IMR-90 (cell line): Measurements from ENCODE around the gene CBFA2T3. TPM values are rescaled to one million over a fixed set of nuclear protein-coding genes. Genes with fewer than 3 reads are reported as not detected.

Source experiments
- ATAC-seq: fragments of 200-7000 bp; cut with Tn5 transposase; 2 replicates; pipeline ENCODE4 v1.9.1; 2020; ENCODE audit warnings: low read depth, mild to moderate bottlenecking, moderate library complexity
- BruUV-seq: library from RNA; stranded (reverse); fragments of 400-500 nt; replicated peaks from 2 replicates; lab custom pipeline; 2021; lab: Mats Ljungman, UMichigan
- CTCF ChIA-PET: fragments of 300-600 bp; formaldehyde crosslinking; extraction: SDS; loops from one replicate; lab custom pipeline; 2021; ENCODE audit warnings: antibody characterized with exemption; lab: Yijun Ruan, JAX
- POLR2A ChIA-PET: fragments of 300-600 bp; sonication (Branson Sonifier 250); formaldehyde crosslinking; loops from one replicate; lab custom pipeline; 2022; ENCODE audit warnings: antibody characterized with exemption; ENCODE audit not compliant: unreplicated experiment; lab: Charles Lee
- DNase-seq: peaks from one replicate; pipeline ENCODE4 v3.0.0; 2013
- H2AFZ ChIP-seq: replicated peaks from 2 replicates; pipeline ENCODE3; 2013; ENCODE audit warnings: low read length, mild to moderate bottlenecking; ENCODE audit not compliant: poor library complexity
- H2AK5ac ChIP-seq: 2 replicates; pipeline ENCODE4 v1.6.1; 2013; ENCODE audit warnings: low read depth, low read length, inconsistent platforms
- H2AK9ac ChIP-seq: replicated peaks from 2 replicates; pipeline ENCODE3; 2013; ENCODE audit warnings: mild to moderate bottlenecking, low read depth, low read length, moderate library complexity; ENCODE audit not compliant: poor library complexity
- H2BK120ac ChIP-seq: 2 replicates; pipeline ENCODE4 v1.6.1; 2013; ENCODE audit warnings: low read depth, low read length, inconsistent platforms
- H2BK15ac ChIP-seq: 3 replicates; pipeline ENCODE4 v1.6.1; 2013; ENCODE audit warnings: low read depth, low read length, inconsistent platforms
- H2BK20ac ChIP-seq: 2 replicates; pipeline ENCODE4 v1.6.1; 2013; ENCODE audit warnings: low read depth, mild to moderate bottlenecking, inconsistent platforms, low read length, moderate library complexity
- H2BK5ac ChIP-seq: 2 replicates; pipeline ENCODE4 v1.6.1; 2013; ENCODE audit warnings: mild to moderate bottlenecking, low read depth, low read length, inconsistent platforms; ENCODE audit not compliant: poor library complexity, severe bottlenecking
- H3K14ac ChIP-seq: replicated peaks from 2 replicates; pipeline ENCODE4 v1.6.1; 2013; ENCODE audit warnings: low read depth, low read length, inconsistent platforms
- H3K18ac ChIP-seq: 2 replicates; pipeline ENCODE4 v1.6.1; 2013; ENCODE audit warnings: low read depth, low read length, control low read depth
- H3K23ac ChIP-seq: 2 replicates; pipeline ENCODE4 v1.6.1; 2013; ENCODE audit warnings: low read depth, low read length, inconsistent platforms
- H3K27ac ChIP-seq: 2 replicates; pipeline ENCODE4 v1.5.1; 2013; ENCODE audit warnings: mild to moderate bottlenecking, control low read depth, low read length; ENCODE audit not compliant: insufficient read depth
- H3K27me3 ChIP-seq: 2 replicates; pipeline ENCODE4 v1.6.1; 2013; ENCODE audit warnings: low read length; ENCODE audit not compliant: control insufficient read depth, insufficient read depth
- H3K36me3 ChIP-seq: 2 replicates; pipeline ENCODE4 v1.6.1; 2013; ENCODE audit warnings: low read length, mixed read lengths; ENCODE audit not compliant: control insufficient read depth, insufficient read depth
- H3K4ac ChIP-seq: 2 replicates; pipeline ENCODE4 v1.6.1; 2013; ENCODE audit warnings: low read depth, low read length, inconsistent platforms
- H3K4me1 ChIP-seq: 2 replicates; pipeline ENCODE4 v1.6.1; 2013; ENCODE audit warnings: low read length, mixed read lengths; ENCODE audit not compliant: control insufficient read depth, insufficient read depth
- H3K4me2 ChIP-seq: 2 replicates; pipeline ENCODE4 v1.6.1; 2013; ENCODE audit warnings: low read depth, mild to moderate bottlenecking, control low read depth, low read length, moderate library complexity
- H3K4me3 ChIP-seq: 2 replicates; pipeline ENCODE4 v1.5.1; 2013; ENCODE audit warnings: low read depth, mild to moderate bottlenecking, control low read depth, low read length, moderate library complexity; ENCODE audit not compliant: insufficient read depth
- H3K56ac ChIP-seq: 2 replicates; pipeline ENCODE4 v1.6.1; 2013; ENCODE audit warnings: low read length, inconsistent platforms; ENCODE audit not compliant: insufficient read depth; ENCODE audit errors: extremely low read depth
- H3K79me1 ChIP-seq, 2 experiments: 2 replicates each; pipeline ENCODE4 v1.6.1; 2013; ENCODE audit warnings: low read length in 2 of 2, inconsistent platforms in 1 of 2, low read depth in 1 of 2
- H3K9ac ChIP-seq: 2 replicates; pipeline ENCODE4 v1.6.1; 2013; ENCODE audit warnings: low read depth, low read length, control low read depth
- H3K9me1 ChIP-seq: 2 replicates; pipeline ENCODE4 v1.6.1; 2013; ENCODE audit warnings: low read length, inconsistent platforms; ENCODE audit not compliant: insufficient read depth
- H3K9me3 ChIP-seq: 2 replicates; pipeline ENCODE4 v1.6.1; 2013; ENCODE audit warnings: low read length; ENCODE audit not compliant: control insufficient read depth, insufficient read depth
- H4K20me1 ChIP-seq: 2 replicates; pipeline ENCODE4 v1.6.1; 2013; ENCODE audit warnings: low read length, inconsistent platforms; ENCODE audit not compliant: insufficient read depth
- H4K5ac ChIP-seq: 2 replicates; pipeline ENCODE4 v1.6.1; 2013; ENCODE audit warnings: mild to moderate bottlenecking, low read depth, low read length, control low read depth
- H4K8ac ChIP-seq, 2 experiments: 2 replicates each; pipeline ENCODE4 v1.6.1; 2013; ENCODE audit warnings: low read depth in 2 of 2, low read length in 2 of 2, control low read depth in 1 of 2, inconsistent platforms in 1 of 2
- H4K91ac ChIP-seq: 2 replicates; pipeline ENCODE4 v1.6.1; 2013; ENCODE audit warnings: low read depth, low read length, inconsistent platforms; ENCODE audit not compliant: insufficient read depth
- BHLHE40 ChIP-seq: fragments of 150-350 bp; IDR thresholded peaks from 2 replicates; pipeline ENCODE4 v1.6.1; 2016; ENCODE audit warnings: mild to moderate bottlenecking, low read depth, low read length
- CHD1 ChIP-seq: IDR thresholded peaks from 2 replicates; pipeline ENCODE4 v1.6.1; 2012; ENCODE audit warnings: low read depth, low read length, improper control_type of control experiment
- CTCF ChIP-seq: conservative IDR thresholded peaks from 2 replicates; pipeline ENCODE4 v1.5.1; 2012; ENCODE audit warnings: mild to moderate bottlenecking, low read depth, low read length, improper control_type of control experiment
- ELK1 ChIP-seq: fragments of 150-350 bp; IDR thresholded peaks from 2 replicates; pipeline ENCODE4 v1.6.1; 2016; ENCODE audit warnings: low read depth, mild to moderate bottlenecking, low read length, moderate library complexity, borderline replicate concordance
- FOS ChIP-seq: fragments of 150-350 bp; IDR thresholded peaks from 2 replicates; pipeline ENCODE4 v1.6.1; 2016; ENCODE audit warnings: low read depth, low read length
- MAFK ChIP-seq: IDR thresholded peaks from 2 replicates; pipeline ENCODE4 v1.6.1; 2012; ENCODE audit warnings: low read depth, low read length, improper control_type of control experiment
- MXI1 ChIP-seq: IDR thresholded peaks from 2 replicates; pipeline ENCODE4 v1.6.1; 2012; ENCODE audit warnings: low read depth, mild to moderate bottlenecking, low read length, moderate library complexity, borderline replicate concordance
- NFE2L2 ChIP-seq: fragments of 150-350 bp; IDR thresholded peaks from 2 replicates; pipeline ENCODE4 v1.6.1; 2016; ENCODE audit warnings: low read depth, mild to moderate bottlenecking, low read length
- RAD21 ChIP-seq: IDR thresholded peaks from 2 replicates; pipeline ENCODE4 v1.6.1; 2012; ENCODE audit warnings: low read length, improper control_type of control experiment
- RCOR1 ChIP-seq: IDR thresholded peaks from 2 replicates; pipeline ENCODE4 v1.6.1; 2012; ENCODE audit warnings: mild to moderate bottlenecking, low read length, improper control_type of control experiment; ENCODE audit not compliant: insufficient replicate concordance
- RFX5 ChIP-seq: IDR thresholded peaks from 2 replicates; pipeline ENCODE4 v1.8.0; 2012; ENCODE audit warnings: low read depth, mild to moderate bottlenecking, low read length, moderate library complexity
- SMC3 ChIP-seq: fragments of 150-350 bp; IDR thresholded peaks from 2 replicates; pipeline ENCODE4 v1.6.1; 2016; ENCODE audit warnings: low read depth, mild to moderate bottlenecking, antibody characterized with exemption, low read length, moderate library complexity
- USF2 ChIP-seq: fragments of 150-350 bp; IDR thresholded peaks from 2 replicates; pipeline ENCODE4 v1.6.1; 2017; ENCODE audit warnings: mild to moderate bottlenecking, antibody characterized with exemption, low read length, low read depth
- WGBS, 2 experiments: methylation state at CpG; one replicate each; pipeline versions ENCODE4 v1.1.5 to v1.1.7; 2013; ENCODE audit warnings: missing lambda C conversion rate in 2 of 2; ENCODE audit not compliant: insufficient read length in 1 of 2; ENCODE audit errors: extremely low coverage in 2 of 2; 5-methylcytosine and 5-hydroxymethylcytosine counted together
- dilution Hi-C: fragments of 300-500 bp; cut with HindIII; formaldehyde crosslinking; loops from one replicate; pipeline ENCODE4 v1.14.3; 2018; ENCODE audit warnings: low sequenced_read_pairs; ENCODE audit not compliant: unreplicated experiment
- in situ Hi-C: fragments of 300-500 bp; cut with MboI; formaldehyde crosslinking; loops from 3 replicates; pipeline ENCODE4 v1.14.3; 2019; ENCODE audit warnings: low sequenced_read_pairs, inconsistent platforms, mixed read lengths
- intact Hi-C: fragments of 100-400 bp; cut with micrococcal nuclease; formaldehyde crosslinking; loops from 2 replicates; pipeline ENCODE4 v1.10.0; 2022
- polyA plus RNA-seq, 3 experiments: library from polyadenylated mRNA; depleted of rRNA; stranded (reverse); fragments of >200 nt; gene quantifications; 2 replicates each; pipeline ENCODE4 v1.2.3, GENCODE V29; 2012; ENCODE audit warnings: low replicate concordance in 1 of 3
- total RNA-seq: library from RNA; depleted of rRNA; stranded (reverse); fragments of >200 nt; gene quantifications from 2 replicates; pipeline ENCODE4 v1.2.3, GENCODE V29; 2012

CBFA2T3 gene
- total and polyA plus RNA-seq, 2 of the 4 experiments (the other 2 are of a cell fraction), result not detected

- H4K8ac ChIP-seq, result no peak overlapping the region
- no peak overlapping the region for H3K14ac ChIP-seq
- H2BK20ac ChIP-seq, result no peak overlapping the region
- H3K9me3 ChIP-seq, result no peaks in the 10 kb centered on the region
- 45% methylated on average over 7 of the region's 11 CpGs; no CpG with 5 or more reads in 1 of the 2 experiments for WGBS, 2 experiments
- no peak overlapping the region for H3K4me2 ChIP-seq
- peaks cover 4% of the 10 kb centered on the region; the same call in 1 of the 2 replicates for H4K20me1 ChIP-seq
- intact Hi-C loops (no loop called here), in situ Hi-C loops (no loop called here), dilution Hi-C loops (no loop called here)
- no peak overlapping the region for H2BK120ac ChIP-seq
- H3K79me1 ChIP-seq, result no peaks in the 10 kb centered on the region
- ATAC-seq, result peak; percentile 35
- no peaks in the 10 kb centered on the region for H3K9me1 ChIP-seq
- H3K56ac ChIP-seq, result no peak overlapping the region
- H3K4ac ChIP-seq, result no peak overlapping the region
- CTCF ChIA-PET, result no interaction called here
- no peak for DNase-seq
- POLR2A ChIA-PET, result no interaction called here
- H2AK5ac ChIP-seq, result no peak overlapping the region
- peaks cover 4% of the 10 kb centered on the region; the same call in 1 of the 2 replicates for H3K4me1 ChIP-seq
- no peak overlapping the region for H2AFZ ChIP-seq
- no peak overlapping the region for H2BK5ac ChIP-seq
- H3K18ac ChIP-seq, result no peak overlapping the region; the same call in 1 of the 2 replicates
- H3K27ac ChIP-seq, result peak overlapping the region; percentile 45; the same call in 1 of the 2 replicates
- H2AK9ac ChIP-seq, result no peak overlapping the region
- no peak overlapping the region for H3K23ac ChIP-seq
- no peak overlapping the region for H3K9ac ChIP-seq
- TF ChIP-seq FOS (no peak), MAFK (no peak), BHLHE40 (no peak), RCOR1 (no peak), SMC3 (no peak), RAD21 (no peak), ELK1 (no peak), NFE2L2 (no peak), RFX5 (no peak), USF2 (no peak), CHD1 (no peak), MXI1 (no peak), CTCF (no peak)
- no peaks in the 10 kb centered on the region for H3K27me3 ChIP-seq
- no peak overlapping the region for H4K91ac ChIP-seq
- BruUV-seq, result no TSS peak
- H3K36me3 ChIP-seq, result peaks cover 22% of the 10 kb centered on the region
- no peak overlapping the region for H3K4me3 ChIP-seq
- H4K5ac ChIP-seq, result no peak overlapping the region; the same call in 1 of the 2 replicates
- no peak overlapping the region for H2BK15ac ChIP-seq
Measured at GRCh38 chr16:88830258-88830657, 146.7 kb downstream of the CBFA2T3 start.
